ENCODE results near the gene MIER2.

MIER2 gene

GRCh38 chr19:329876-330275, 14.7 kb downstream of the MIER2 start:
- DNase-seq (ENCODE audit: low read depth in 2 of 2): no peak

- no peak for DNase-seq (ENCODE audit: low read depth in 2 of 2)
Measured at GRCh38 chr19:328025-328505, 16.5 kb downstream of the MIER2 start.

GRCh38 chr19:327291-328024, 17.1 kb downstream of the MIER2 start:
- no peak for DNase-seq (ENCODE audit: low read depth in 2 of 2)

GRCh38 chr19:326871-327270, 17.7 kb downstream of the MIER2 start:
- no peak for DNase-seq (ENCODE audit: low read depth in 2 of 2)

DNA sequence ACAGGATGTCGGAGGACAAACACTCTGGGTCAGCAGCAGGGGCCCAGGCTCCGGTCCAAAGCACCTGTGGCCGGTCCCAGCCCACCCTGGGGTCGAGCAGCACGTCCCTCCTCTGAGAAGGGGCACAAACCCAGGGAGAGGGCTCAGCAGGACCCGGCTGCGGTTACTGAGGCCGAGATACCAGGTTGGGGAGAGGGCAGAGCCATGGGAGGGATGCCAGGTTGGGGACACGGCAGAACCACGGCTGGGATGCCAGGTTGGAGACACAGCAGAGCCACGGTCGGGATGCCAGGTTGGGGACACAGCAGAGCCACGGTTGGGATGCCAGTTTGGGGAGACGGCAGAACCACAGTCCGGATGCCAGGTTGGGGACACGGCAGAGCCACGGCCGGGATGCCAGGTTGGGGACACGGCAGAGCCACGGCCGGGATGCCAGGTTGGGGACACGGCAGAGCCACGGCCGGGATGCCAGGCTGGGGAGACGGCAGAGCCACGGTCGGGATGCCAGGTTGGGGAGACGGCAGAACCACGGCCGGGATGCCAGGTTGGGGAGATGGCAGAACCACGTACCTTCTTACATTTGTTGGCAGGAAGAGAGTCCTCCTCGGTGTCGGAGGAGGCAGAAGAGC, 18.5 kb downstream of the MIER2 start:
- DNase-seq (ENCODE audit: low read depth in 2 of 2): no peak

- no peak for DNase-seq (ENCODE audit: low read depth in 2 of 2)
Measured at GRCh38 chr19:325173-325936, 19.2 kb downstream of the MIER2 start.

GRCh38 chr19:324716-325115, 19.9 kb downstream of the MIER2 start:
- DNase-seq (ENCODE audit: low read depth in 2 of 2): no peak

GRCh38 chr19:322616-323015, 22.0 kb downstream of the MIER2 start:
- no peak for DNase-seq (ENCODE audit: low read depth in 2 of 2)

- no peak for DNase-seq (ENCODE audit: low read depth in 2 of 2)
Measured at GRCh38 chr19:318509-318774, 26.2 kb downstream of the MIER2 start.

DNA sequence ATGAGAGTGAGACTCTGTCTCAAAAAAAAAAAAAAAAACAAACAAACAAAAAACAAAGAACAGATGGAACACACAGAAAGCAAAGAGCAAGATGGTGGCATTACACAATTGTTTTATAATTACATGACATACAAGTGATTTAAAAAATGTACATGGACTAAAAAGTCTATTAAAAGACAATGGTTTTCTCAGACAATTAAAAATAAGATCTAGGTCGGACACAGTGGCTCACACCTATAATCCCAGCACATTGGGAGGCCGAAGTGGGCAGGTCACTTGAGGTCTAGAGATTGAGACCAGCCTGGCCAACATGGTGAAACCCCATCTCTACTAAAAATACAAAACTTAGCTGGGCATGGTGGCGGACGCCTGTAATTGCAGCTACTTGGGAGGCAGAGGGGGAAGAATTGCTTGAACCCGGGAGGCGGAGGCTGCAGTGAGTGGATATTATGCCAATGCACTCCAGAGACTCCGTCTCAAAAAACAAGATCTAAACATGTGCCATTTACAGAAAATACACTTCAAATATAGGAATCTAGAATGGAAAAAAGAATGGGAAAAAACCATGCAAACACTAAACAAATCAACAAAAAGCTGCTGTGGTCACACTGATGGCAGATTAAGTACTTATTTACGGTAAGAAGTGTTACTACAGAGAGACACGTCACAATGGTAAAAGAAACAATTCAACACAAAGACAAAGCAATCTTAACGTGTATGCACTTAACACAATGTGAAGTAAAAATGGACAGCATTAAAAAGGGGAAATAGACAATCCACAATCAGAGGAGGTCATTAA, 26.7 kb downstream of the MIER2 start:
- DNase-seq (ENCODE audit: low read depth in 2 of 2): no peak

DNA sequence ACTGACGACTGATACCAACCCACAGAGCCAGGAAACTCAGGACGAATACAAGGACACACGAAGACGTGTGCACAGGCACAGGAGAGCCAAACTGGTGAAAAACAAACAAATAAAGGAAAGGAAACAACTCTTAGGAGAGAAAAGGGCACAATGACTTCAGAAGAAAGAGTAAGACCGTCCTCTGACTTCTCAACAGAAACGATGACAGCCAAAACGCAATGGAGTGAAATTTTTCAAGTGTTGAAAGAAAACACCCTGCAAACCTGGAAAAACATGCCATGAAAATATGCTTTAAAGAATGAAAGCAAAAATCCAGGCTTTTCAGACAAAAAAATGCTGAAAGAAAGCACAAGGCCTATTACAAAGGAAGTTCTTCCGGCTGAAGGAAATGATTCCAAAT, 28.8 kb downstream of the MIER2 start:
- no peak for DNase-seq (ENCODE audit: low read depth in 2 of 2)

GRCh38 chr19:313988-314815, 30.4 kb downstream of the MIER2 start:
- no peak for DNase-seq (ENCODE audit: low read depth in 2 of 2)

DNA sequence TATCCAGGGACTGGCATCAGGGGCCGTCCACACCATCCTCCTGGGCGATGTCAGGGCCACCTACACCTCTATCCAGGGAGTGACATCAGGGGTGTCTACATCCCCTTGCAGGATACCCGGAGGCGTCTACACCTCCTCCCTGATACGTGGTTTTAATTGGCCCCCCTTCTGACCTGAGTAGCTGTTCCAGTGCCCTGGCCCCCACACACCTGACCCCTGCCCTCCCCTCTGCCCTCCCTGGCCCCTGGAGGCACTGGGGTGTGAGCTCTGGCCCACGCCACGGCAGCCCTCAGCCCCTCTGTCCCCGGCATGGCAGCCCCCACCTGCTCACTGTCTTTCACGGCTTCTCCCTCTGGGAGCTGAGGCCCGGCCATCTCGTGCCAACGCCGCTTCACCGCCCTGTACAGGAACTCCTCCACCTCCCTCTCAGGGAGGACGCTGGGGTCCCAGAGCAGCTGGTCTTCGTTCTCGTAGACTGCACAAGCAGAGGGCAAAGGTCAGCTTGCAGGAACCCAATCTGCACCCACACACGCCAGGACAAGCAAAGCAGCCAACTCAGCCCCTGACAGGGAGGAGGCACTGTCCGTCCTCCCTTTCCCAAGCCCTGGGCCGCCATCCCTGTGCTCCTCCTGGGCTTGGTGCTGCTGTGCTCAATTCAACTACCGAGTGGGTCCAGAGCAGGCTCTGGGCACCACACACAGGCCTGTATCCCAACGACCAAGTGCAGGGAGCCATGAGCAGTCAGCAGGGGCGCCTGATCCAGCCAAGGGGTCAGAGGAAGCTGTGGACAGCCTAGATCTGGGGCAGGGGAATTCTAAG, 31.2 kb downstream of the MIER2 start:
- no peak for DNase-seq (ENCODE audit: low read depth in 2 of 2)

DNA sequence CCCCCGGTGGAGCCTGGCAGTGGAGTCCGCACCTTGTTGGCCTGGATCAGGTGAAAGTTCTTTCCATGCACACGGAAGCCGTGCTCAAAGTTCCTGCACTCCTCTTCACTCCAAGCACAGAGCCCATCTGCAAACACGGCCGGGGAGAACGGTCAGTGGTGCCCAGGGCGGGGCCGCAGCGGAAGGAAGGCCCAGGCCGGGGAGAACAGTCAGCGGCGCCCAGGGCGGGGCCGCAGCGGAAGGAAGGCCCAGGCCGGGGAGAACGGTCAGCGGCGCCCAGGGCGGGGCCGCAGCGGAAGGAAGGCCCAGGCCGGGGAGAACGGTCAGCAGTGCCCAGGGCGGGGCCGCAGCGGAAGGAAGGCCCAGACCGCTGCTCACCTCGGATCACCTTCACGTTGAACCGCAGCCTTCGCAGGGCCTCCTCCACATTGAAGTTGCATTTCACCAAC, 32.8 kb downstream of the MIER2 start:
- DNase-seq (ENCODE audit: low read depth in 2 of 2): no peak

GRCh38 chr19:310781-311496, 33.7 kb downstream of the MIER2 start:
- DNase-seq (ENCODE audit: low read depth in 2 of 2): no peak

DNA sequence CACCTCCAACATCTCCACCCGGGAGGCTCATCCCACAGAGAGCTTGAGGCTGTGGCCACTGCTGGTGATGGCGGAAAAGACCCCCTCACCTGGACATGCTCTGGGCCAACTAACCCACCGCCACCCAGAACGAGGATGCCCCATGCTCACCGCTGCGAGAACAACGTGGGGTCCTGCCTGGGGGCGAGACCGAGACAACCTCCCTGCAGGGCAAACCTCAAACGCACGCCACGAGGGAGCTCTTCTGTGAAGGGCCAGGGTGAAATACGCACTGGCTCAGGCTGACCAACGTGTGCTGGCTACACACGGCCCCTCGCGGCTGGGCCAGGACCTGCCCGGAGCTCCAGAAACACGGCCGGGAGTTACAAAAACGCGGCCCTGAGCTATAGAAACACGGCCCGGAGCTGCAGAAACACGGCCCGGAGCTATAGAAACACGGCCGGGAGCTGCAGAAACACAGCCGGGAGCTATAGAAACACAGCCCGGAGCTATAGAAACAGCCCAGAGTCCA, 34.4 kb downstream of the MIER2 start:
- DNase-seq (ENCODE audit: low read depth in 2 of 2): no peak

DNA sequence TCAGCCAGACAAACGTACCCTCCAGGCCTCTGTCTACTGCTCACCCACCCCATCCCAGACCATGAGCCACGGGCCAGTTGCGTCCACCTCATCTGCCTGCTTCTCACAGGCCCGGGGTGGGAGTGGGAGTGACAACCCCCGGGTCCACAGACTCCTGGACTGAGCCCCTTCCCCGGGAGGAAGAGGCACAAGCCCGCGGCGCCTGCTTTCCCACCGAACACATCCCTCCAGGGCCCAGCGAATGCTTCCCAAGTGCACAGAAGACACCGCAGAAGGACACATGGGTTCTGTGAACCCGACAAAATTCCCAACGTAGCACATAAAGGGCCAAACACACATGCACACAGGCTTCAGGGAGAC, 35.4 kb downstream of the MIER2 start:
- no peak for DNase-seq (ENCODE audit: low read depth in 2 of 2)

DNA sequence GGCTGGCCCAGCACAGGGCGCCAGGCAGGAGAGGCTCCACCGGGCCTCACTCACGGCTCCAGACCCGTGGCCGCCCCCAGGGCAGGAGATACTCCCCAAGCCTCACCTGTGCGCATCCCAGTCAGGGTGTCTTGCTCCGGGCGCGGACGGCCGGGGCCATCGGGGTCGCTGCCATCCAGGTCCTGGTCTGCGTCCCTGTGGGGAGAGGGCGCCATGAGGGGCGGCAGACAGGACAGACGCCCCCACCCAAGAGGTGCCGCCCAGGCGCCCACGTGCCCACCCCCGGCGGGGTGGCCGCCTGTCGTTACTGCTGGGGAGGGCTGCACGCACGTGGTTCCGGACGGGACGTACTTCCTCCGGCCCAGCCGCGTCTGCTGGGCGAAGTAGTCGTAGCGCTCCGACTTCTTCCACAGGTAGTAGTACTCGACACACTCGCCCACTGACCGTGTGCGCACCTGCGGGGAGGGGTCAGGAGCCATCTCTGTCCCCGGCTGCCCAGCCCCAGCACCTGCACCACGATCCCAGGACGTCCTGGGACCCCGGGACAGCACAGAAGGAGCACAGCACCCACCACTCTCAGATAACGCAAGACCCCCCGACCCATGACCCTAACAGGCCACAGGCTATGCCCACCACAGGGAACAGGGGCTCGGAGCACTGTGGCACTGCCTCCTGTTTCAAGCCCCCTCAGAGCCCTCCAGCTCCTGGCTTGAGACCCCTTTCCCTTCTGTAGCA, 36.0 kb downstream of the MIER2 start:
- no peak for DNase-seq (ENCODE audit: low read depth in 2 of 2)

All from stimulated activated CD8-positive, alpha-beta memory T cell treated with anti-CD3 and anti-CD28 coated beads, Interleukin-15, amount 100 ng/mL, for 48 hours (primary cell).